Gastrocnemius medialis (tissue), 4 donors: Measurements from ENCODE around the gene TMEM50B. TPM values are rescaled to one million over a fixed set of nuclear protein-coding genes. Genes with fewer than 3 reads are reported as not detected.
"Not testable (repeated sequence)": the region's sequence is repeated elsewhere in the genome, so short reads cannot be mapped to it uniquely, and the experiment has no call there.

Experiments
- ATAC-seq, 2 donors: fragments of 150-250 bp; one replicate each; pipeline ENCODE4 v1.9.1; 2016
- DNase-seq, 2 donors: peaks; one replicate each; pipeline ENCODE4 v3.0.0-alpha.2; 2019
- H3K27ac ChIP-seq, 4 donors: fragments of 200-600 bp; sonication (generic); 1 replicate in 1 of 4; 2 replicates in 3 of 4; pipeline ENCODE4 v1.5.1; 2016 to 2018; ENCODE audit warnings: mild to moderate bottlenecking in 2 of 4, moderate library complexity in 1 of 4
- H3K27me3 ChIP-seq, 3 donors: fragments of 200-600 bp; sonication (generic) in 2 of 3; 1 replicate in 1 of 3; 2 replicates in 2 of 3; pipeline versions ENCODE4 v1.5.1 to v1.6.0; 2016 to 2019; ENCODE audit warnings: mild to moderate bottlenecking in 1 of 3, moderate library complexity in 1 of 3
- H3K36me3 ChIP-seq, 2 donors: fragments of 200-600 bp; sonication (generic) in 1 of 2; one replicate each; pipeline ENCODE4 v1.5.1; 2017 to 2018
- H3K4me1 ChIP-seq, 2 donors: fragments of 200-600 bp; sonication (generic) in 1 of 2; one replicate each; pipeline ENCODE4 v1.5.1; 2016 to 2017; ENCODE audit warnings: mild to moderate bottlenecking in 2 of 2
- H3K4me3 ChIP-seq, 4 donors: fragments of 200-600 bp; sonication (generic) in 3 of 4; 1 replicate in 1 of 4; 2 replicates in 3 of 4; pipeline ENCODE4 v1.5.1; 2016 to 2019; ENCODE audit warnings: mild to moderate bottlenecking in 2 of 4
- H3K9me3 ChIP-seq, 3 donors: fragments of 200-600 bp; sonication (generic) in 2 of 3; 1 replicate in 1 of 3; 2 replicates in 2 of 3; pipeline ENCODE4 v1.5.1; 2016 to 2019
- POLR2A ChIP-seq, 2 donors: fragments of 450-650 bp; IDR thresholded peaks; one replicate each; pipeline ENCODE4 v1.6.1; 2017; ENCODE audit warnings: antibody characterized with exemption in 2 of 2, mild to moderate bottlenecking in 2 of 2, moderate library complexity in 2 of 2
- in situ Hi-C, 4 donors: fragments of 200-750 bp; cut with MboI; loops; one replicate each; pipeline versions ENCODE4 v1.15.0 to v1.8.0; 2017; ENCODE audit warnings: low sequenced_read_pairs in 4 of 4
- intact Hi-C: fragments of 100-400 bp; cut with DNase I; formaldehyde crosslinking; loops from one replicate; pipeline ENCODE4 v1.15.1; 2023; ENCODE audit warnings: low total_unique reads
- total RNA-seq, 4 donors: library from RNA; depleted of rRNA; stranded (reverse); fragments of >200 nt; gene quantifications; one replicate each; pipeline versions ENCODE4 v1.1.0 to v1.2.3, GENCODE V29; 2016
- TF ChIP-seq, protein P1 (sequence below), 5 experiments: fragments of 450-650 bp in 3 of 5; fragments of 200-600 bp in 2 of 5; sonication (generic) in 2 of 5; IDR thresholded peaks in 4 of 5; conservative IDR thresholded peaks in 1 of 5; 1 replicate in 4 of 5; 2 replicates in 1 of 5; pipeline ENCODE4 v1.5.1; 2016 to 2019; ENCODE audit warnings: antibody characterized with exemption in 5 of 5, mild to moderate bottlenecking in 3 of 5, moderate library complexity in 3 of 5

Gene TMEM50B
- total RNA-seq, 4 donors from 2014 or later: 33.2 to 47.1 (median 44.6) TPM

DNA sequence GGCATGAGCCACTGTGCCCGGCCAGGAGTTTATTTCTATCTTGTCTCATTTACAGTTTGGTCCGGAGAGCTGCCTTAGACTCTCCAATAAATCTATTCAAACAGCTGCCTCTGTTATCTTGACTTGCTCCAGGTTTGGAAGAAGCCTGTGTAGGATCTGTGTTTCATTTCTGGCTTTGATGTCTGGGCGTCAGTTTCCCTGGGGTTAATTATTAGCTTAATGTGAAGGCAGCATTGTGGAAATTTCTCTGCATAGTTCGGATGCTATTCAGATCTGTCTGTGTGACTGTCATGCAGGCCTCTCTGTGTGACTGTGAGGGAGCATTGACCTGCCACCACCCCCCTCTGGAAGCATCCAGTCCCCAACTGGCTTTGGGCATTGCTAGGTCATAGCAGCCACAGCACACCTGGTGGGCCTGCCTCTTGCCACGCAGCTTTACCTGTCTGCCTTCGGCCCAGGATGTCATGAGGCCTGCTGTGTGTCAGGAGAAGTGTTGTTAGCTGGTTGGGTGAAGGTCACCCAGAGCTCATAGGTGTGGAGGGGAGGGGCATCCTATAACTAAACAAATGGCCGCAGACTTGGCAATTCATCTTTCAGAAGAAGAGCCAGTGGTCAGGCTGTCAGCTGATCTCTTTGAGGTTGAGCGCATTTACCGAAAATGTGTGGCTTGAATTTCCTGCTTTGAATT is 66.8 kb downstream of the TMEM50B start:
- no peak for ATAC-seq
- no peak for DNase-seq
- no peak overlapping the region for H3K27ac ChIP-seq
- peaks cover 0 to 10% of the 10 kb centered on the region in 2 donors for H3K36me3 ChIP-seq
- no peaks in the 10 kb centered on the region for H3K27me3 ChIP-seq
- H3K4me3 ChIP-seq: no peak overlapping the region
- TF ChIP-seq, protein P1, sequence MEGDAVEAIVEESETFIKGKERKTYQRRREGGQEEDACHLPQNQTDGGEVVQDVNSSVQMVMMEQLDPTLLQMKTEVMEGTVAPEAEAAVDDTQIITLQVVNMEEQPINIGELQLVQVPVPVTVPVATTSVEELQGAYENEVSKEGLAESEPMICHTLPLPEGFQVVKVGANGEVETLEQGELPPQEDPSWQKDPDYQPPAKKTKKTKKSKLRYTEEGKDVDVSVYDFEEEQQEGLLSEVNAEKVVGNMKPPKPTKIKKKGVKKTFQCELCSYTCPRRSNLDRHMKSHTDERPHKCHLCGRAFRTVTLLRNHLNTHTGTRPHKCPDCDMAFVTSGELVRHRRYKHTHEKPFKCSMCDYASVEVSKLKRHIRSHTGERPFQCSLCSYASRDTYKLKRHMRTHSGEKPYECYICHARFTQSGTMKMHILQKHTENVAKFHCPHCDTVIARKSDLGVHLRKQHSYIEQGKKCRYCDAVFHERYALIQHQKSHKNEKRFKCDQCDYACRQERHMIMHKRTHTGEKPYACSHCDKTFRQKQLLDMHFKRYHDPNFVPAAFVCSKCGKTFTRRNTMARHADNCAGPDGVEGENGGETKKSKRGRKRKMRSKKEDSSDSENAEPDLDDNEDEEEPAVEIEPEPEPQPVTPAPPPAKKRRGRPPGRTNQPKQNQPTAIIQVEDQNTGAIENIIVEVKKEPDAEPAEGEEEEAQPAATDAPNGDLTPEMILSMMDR (IDR thresholded peaks at IDR 0.05 in 4 of 5, conservative IDR thresholded peaks at IDR 0.05 in 1 of 5): no peak
- TF ChIP-seq POLR2A (IDR thresholded peaks at IDR 0.05): no peak
- in situ Hi-C loops: loop anchor here in 1 of 4 donors (25.0 kb wide), 1 partner anchor 99 kb away; no protein-coding TSS in a partner anchor
- intact Hi-C loops: no loop called here
- peaks cover 0 to 7% of the 10 kb centered on the region in 2 donors for H3K4me1 ChIP-seq
- H3K9me3 ChIP-seq: no peaks in the 10 kb centered on the region

DNA sequence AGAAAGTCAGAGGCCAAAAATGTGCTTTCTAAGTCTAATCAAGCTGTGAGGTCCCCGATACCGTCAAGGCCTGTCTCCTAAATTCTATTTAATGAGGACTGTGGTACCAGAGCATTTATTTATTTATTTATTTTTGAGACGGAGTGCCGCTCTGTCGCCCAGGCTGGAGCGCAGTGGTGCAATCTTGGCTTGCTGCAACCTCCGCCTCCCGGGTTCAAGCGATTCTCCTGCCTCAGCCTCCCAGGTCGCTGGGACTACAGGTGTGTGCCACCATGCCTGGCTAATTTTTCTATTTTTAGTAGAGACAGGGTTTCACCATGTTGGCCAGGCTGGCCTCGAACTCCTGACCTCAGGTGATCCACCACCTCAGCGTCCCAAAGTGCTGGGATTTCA is 67.3 kb downstream of the TMEM50B start:
- intact Hi-C loops, H3K27me3 ChIP-seq, H3K4me3 ChIP-seq, H3K27ac ChIP-seq, ATAC-seq, H3K9me3 ChIP-seq, H3K4me1 ChIP-seq, DNase-seq: not testable (repeated sequence)
- H3K36me3 ChIP-seq: peaks cover 0 to 10% of the 10 kb centered on the region in 2 donors
- in situ Hi-C loops: loop anchor here in 1 of 4 donors (25.0 kb wide), 1 partner anchor 100 kb away; no protein-coding TSS in a partner anchor

DNA sequence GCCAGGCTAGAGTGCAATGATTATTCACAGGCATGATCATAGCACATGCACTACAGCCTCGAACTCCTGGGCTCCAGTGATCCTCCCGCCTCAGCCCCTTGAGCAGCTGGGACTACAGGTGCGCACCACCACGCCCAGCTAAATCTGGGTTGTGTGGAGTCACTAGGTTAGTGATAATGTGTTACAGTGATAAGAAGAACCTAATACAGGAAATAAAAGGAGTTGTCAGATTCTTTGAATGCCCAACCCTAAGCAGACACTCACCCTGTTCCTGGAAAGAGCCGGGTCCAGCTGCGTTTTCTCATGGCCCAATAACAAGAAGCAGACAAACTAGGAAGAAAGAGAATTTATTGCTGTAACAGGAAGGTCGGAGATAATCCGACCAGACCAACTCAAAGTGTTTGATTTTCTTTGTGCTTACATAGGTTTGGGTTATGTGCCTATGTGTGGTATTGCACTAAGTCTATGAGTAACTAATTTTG is 67.8 kb downstream of the TMEM50B start:
- Histone ChIP-seq H3K4me3 (no peak overlapping the region), H3K36me3 (peaks cover 0 to 8% of the 10 kb centered on the region in 2 donors), H3K27me3 (no peaks in the 10 kb centered on the region), H3K27ac (no peak overlapping the region), H3K4me1 (peaks cover 0 to 7% of the 10 kb centered on the region in 2 donors), H3K9me3 (no peaks in the 10 kb centered on the region)
- ATAC-seq: no peak
- intact Hi-C loops (no loop called here), in situ Hi-C loops (loop anchor here in 1 of 4 donors (25.0 kb wide), 1 partner anchor 100 kb away; no protein-coding TSS in a partner anchor)
- TF ChIP-seq, protein P1 (IDR thresholded peaks at IDR 0.05 in 4 of 5, conservative IDR thresholded peaks at IDR 0.05 in 1 of 5): no peak
- no peak for TF ChIP-seq POLR2A (IDR thresholded peaks at IDR 0.05)
- DNase-seq: no peak

DNA sequence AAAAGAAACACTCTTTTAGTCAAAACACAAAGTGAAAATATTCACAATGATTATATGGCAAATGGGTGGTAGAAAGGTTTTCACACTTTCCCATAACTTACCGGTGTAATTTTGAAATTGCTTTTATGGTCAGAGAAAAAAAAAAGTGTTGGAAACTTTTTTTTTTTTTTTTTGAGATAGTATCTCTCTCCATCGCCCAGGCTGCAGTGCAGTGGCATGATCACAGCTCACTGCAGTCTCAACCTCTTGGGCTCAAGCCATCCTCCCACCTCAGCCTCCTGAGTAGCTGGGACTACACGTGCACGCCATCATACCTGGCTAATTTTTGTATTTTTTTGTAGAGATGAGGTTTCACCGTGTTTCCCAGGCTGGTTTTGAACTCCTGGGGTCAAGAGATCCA is 73.3 kb downstream of the TMEM50B start:
- ATAC-seq (no peak), DNase-seq (no peak)
- H3K9me3 ChIP-seq: no peaks in the 10 kb centered on the region
- no peak for TF ChIP-seq POLR2A (IDR thresholded peaks at IDR 0.05)
- TF ChIP-seq, protein P1 (IDR thresholded peaks at IDR 0.05 in 4 of 5, conservative IDR thresholded peaks at IDR 0.05 in 1 of 5): no peak
- H3K27me3 ChIP-seq: no peaks in the 10 kb centered on the region
- no peak overlapping the region for H3K4me3 ChIP-seq
- intact Hi-C loops: no loop called here
- H3K4me1 ChIP-seq: peaks cover 8 to 14% of the 10 kb centered on the region in 2 donors
- H3K27ac ChIP-seq: no peak overlapping the region
- no peaks in the 10 kb centered on the region for H3K36me3 ChIP-seq
- in situ Hi-C loops: loop anchor here in 1 of 4 donors (25.0 kb wide), 1 partner anchor 106 kb away; no protein-coding TSS in a partner anchor
